Measurements from ENCODE around the gene CFAP54.

Gene CFAP54

DNA sequence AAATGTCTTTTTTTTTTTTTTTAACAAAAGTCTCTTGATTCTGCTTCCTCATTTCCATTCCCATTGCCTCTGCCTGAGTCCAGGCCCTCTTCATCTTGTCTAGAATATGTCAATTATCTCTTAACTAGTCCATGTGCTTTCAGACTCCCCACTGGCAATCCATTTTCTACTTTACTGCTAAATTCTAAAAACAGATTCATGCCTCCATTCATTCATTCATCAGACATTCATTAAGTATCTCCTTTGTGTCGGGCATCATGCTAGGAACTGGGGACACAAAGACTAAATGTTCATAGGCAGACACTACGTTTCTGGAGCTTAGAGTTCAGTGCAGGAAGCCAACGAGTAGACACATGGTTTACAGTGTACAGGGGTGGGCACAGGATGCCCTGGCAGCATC, 408.0 kb downstream of the CFAP54 start:
- Histone ChIP-seq H3K4me3 (IDR thresholded peaks at IDR 0.05; ENCODE audit: insufficient read depth, low read depth, low read length) (no peak overlapping the region), H4K20me1 (ENCODE audit: insufficient read depth) (no peaks in the 10 kb centered on the region), H3K4me1 (ENCODE audit: low read depth, poor library complexity, severe bottlenecking) (no peaks in the 10 kb centered on the region), H3K4me2 (no peak overlapping the region), H3K9ac (no peak overlapping the region), H3K79me2 (ENCODE audit: insufficient read depth, low read depth) (no peaks in the 10 kb centered on the region), H3K27ac (no peak overlapping the region), H3K27me3 (ENCODE audit: insufficient read depth, low read depth) (no peaks in the 10 kb centered on the region), H2AFZ (ENCODE audit: low read depth) (no peak overlapping the region), H3K36me3 (ENCODE audit: insufficient read depth) (no peaks in the 10 kb centered on the region)
- no peak for TF ChIP-seq CTCF (conservative IDR thresholded peaks at IDR 0.05; ENCODE audit: low read depth, low read length)

DNA sequence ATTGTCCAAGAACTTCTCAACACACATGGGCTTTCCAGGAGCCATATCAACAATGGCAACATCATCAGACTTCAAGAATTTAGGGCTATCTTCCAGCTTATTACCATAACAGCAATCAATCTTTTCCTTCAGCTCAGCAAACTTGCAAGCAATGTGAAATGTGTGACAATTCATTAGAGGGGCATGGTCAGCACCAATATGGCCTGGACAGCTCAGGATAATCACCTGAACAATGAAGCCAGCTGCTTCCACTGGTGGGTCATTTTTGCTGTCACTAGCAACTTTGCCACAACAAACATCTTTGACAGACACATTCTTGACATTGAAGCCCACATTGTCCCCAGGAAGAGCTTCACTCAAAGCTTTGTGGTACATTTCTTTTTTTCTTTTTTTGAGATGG, 411.8 kb downstream of the CFAP54 start:
- TF ChIP-seq CTCF (conservative IDR thresholded peaks at IDR 0.05; ENCODE audit: low read depth, low read length): no peak
- H3K27me3 ChIP-seq (ENCODE audit: insufficient read depth, low read depth): no peaks in the 10 kb centered on the region
- no peak overlapping the region for H2AFZ ChIP-seq (ENCODE audit: low read depth)
- H3K4me2 ChIP-seq: no peak overlapping the region
- no peak overlapping the region for H3K27ac ChIP-seq
- H3K4me1 ChIP-seq (ENCODE audit: low read depth, poor library complexity, severe bottlenecking): peaks cover 6% of the 10 kb centered on the region
- H3K9ac ChIP-seq: no peak overlapping the region
- H3K4me3 ChIP-seq (IDR thresholded peaks at IDR 0.05; ENCODE audit: insufficient read depth, low read depth, low read length): no peak overlapping the region
- H3K36me3 ChIP-seq (ENCODE audit: insufficient read depth): no peaks in the 10 kb centered on the region
- H3K79me2 ChIP-seq (ENCODE audit: insufficient read depth, low read depth): no peaks in the 10 kb centered on the region
- no peaks in the 10 kb centered on the region for H4K20me1 ChIP-seq (ENCODE audit: insufficient read depth)

GRCh38 chr12:96902076-96902475, 412.7 kb downstream of the CFAP54 start:
- Histone ChIP-seq H3K4me2 (no peak overlapping the region), H3K27ac (no peak overlapping the region), H3K4me3 (IDR thresholded peaks at IDR 0.05; ENCODE audit: insufficient read depth, low read depth, low read length) (no peak overlapping the region), H3K36me3 (ENCODE audit: insufficient read depth) (no peaks in the 10 kb centered on the region), H3K79me2 (ENCODE audit: insufficient read depth, low read depth) (no peaks in the 10 kb centered on the region), H2AFZ (ENCODE audit: low read depth) (no peak overlapping the region), H3K27me3 (ENCODE audit: insufficient read depth, low read depth) (no peaks in the 10 kb centered on the region), H4K20me1 (ENCODE audit: insufficient read depth) (no peaks in the 10 kb centered on the region), H3K9ac (no peak overlapping the region), H3K4me1 (ENCODE audit: low read depth, poor library complexity, severe bottlenecking) (peaks cover 9% of the 10 kb centered on the region)
- TF ChIP-seq CTCF (conservative IDR thresholded peaks at IDR 0.05; ENCODE audit: low read depth, low read length): no peak

DNA sequence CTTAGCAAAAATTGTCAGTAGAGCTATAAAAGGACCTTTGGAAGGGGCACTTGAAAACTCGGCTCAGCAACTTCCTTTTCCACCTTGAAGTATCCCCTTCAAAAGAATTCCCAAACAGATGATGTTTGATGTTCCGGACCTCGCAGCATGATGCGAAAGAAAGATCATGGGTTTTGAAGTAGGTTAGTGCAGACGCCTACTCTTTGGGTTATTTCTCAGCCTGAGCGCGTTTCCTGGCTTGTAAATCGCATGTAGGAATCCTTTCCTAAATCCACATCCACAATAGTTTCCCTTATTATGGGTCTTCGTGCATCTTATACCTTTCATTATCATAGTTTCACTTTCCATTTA, 417.1 kb downstream of the CFAP54 start:
- Histone ChIP-seq H3K27me3 (ENCODE audit: insufficient read depth, low read depth) (no peaks in the 10 kb centered on the region), H3K4me3 (IDR thresholded peaks at IDR 0.05; ENCODE audit: insufficient read depth, low read depth, low read length) (no peak overlapping the region), H3K27ac (peak overlapping the region; percentile 87), H2AFZ (ENCODE audit: low read depth) (peak overlapping the region; percentile 99), H4K20me1 (ENCODE audit: insufficient read depth) (no peaks in the 10 kb centered on the region), H3K4me2 (peak overlapping the region; percentile 76), H3K9ac (peak overlapping the region; percentile 93), H3K4me1 (ENCODE audit: low read depth, poor library complexity, severe bottlenecking) (peaks cover 17% of the 10 kb centered on the region), H3K79me2 (ENCODE audit: insufficient read depth, low read depth) (peaks cover 14% of the 10 kb centered on the region), H3K36me3 (ENCODE audit: insufficient read depth) (no peaks in the 10 kb centered on the region)
- no peak for TF ChIP-seq CTCF (conservative IDR thresholded peaks at IDR 0.05; ENCODE audit: low read depth, low read length)
